Neural progenitor cell (in vitro differentiated cells): Measurements from ENCODE around the gene KCTD12.

Source experiments
- CTCF ChIP-seq: fragments of 200-600 bp; sonication (generic); IDR thresholded peaks from 2 replicates; pipeline ENCODE4 v1.5.1; 2017; ENCODE audit warnings: antibody characterized with exemption, mild to moderate bottlenecking
- EZH2 ChIP-seq: fragments of 200-600 bp; sonication (generic); IDR thresholded peaks from 2 replicates; pipeline ENCODE4 v1.6.1; 2017; ENCODE audit warnings: antibody characterized with exemption, mild to moderate bottlenecking, moderate library complexity
- EZH2phosphoT487 ChIP-seq: fragments of 200-600 bp; sonication (generic); IDR thresholded peaks from 2 replicates; pipeline ENCODE4 v1.6.1; 2017; ENCODE audit warnings: antibody characterized with exemption

- TF ChIP-seq CTCF = no peak
- TF ChIP-seq EZH2 = no peak
- TF ChIP-seq EZH2phosphoT487 = no peak
Measured at GRCh38 chr13:76874479-76874878, 11.7 kb downstream of the KCTD12 start.
